ENCODE measurements around the gene CCDC141.

GRCh38 chr2:178783889-178784288 lies 266.0 kb downstream of the CCDC141 start:
- no peak for TF ChIP-seq CTCF (IDR thresholded peaks at IDR 0.05)
- no peak for TF ChIP-seq POLR2A (IDR thresholded peaks at IDR 0.05)
